ENCODE data around the gene SURF2. TPM values are rescaled to one million over a fixed set of nuclear protein-coding genes. Genes with fewer than 3 reads are reported as not detected.
"Not testable (repeated sequence)": the region's sequence is repeated elsewhere in the genome, so short reads cannot be mapped to it uniquely, and the experiment has no call there.

The SURF2 gene
- 14.5 TPM for total RNA-seq
- long read RNA-seq, transcript SURF2-201 (6 exons, 842 nt) = major isoform, 10 of 26 reads
- long read RNA-seq, partial matches to known transcripts = 7 of 26 reads
- long read RNA-seq, other reads (novel, unspliced or antisense) = 9 of 26 reads

DNA sequence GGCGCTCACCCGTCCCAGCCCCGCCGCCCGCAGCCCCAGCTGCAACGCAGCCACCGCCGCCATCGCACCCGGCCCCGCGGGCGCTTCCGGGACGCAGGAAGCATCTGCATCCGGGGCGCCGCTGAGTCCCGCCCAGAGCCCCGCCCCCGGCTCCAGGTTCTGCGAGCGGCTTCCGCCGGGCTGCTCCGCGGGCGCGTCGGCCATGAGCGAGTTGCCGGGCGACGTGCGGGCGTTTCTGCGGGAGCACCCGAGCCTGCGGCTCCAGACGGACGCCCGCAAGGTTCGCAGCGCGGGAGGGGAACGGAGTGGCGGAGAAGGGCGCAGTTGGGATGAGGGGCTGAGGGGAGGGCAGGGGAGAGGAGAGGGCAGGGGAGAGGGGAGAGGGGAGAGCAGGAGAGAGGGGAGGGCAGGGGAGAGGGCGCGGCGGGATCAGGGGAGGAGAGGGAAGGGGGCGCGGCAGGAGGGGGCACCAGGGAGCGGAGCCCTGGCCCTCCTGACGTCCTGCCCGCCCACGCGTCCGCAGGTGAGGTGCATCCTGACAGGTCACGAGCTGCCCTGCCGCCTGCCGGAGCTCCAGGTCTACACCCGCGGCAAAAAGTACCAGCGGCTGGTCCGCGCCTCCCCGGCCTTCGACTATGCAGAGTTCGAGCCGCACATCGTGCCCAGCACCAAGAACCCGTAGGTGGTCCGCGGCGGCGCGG, at the start of gene SURF2, which contains the start of gene SURF1:
Gene SURF2 (plus strand): TSS at position 160 of the 701 bp plus-strand sequence. CDS start 43 bp downstream, at position 203.
Gene SURF1 (minus strand): TSS at position 97 of the 701 bp plus-strand sequence. CDS start 34 bp downstream, at position 63.
- ATAC-seq (peak; percentile 92), DNase-seq (peak; percentile 96)
- intact Hi-C loops (cut with micrococcal nuclease) = no loop called here

DNA sequence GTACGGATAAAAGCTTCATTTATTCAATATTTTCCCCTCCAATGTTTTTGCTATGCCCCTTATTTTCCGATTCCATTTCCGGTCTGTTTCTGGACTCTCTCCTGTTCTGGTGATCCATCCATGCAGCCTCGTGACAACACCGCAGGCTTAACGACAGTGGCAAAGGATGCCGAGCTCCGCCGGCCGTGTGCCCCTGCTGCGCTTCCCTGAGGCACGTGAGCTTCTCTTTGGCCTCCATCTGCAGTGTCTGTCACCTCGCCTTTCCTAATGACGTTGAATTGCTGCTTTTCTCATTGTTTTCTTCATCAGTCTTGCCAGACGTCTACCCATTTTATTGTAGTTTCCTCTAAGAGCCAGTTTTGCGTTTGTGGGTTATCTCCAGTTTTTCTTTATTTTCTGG, 49.0 kb upstream of the SURF2 start:
- DNase-seq = no peak
- no peak for ATAC-seq
- intact Hi-C loops (cut with micrococcal nuclease) = no loop called here

DNA sequence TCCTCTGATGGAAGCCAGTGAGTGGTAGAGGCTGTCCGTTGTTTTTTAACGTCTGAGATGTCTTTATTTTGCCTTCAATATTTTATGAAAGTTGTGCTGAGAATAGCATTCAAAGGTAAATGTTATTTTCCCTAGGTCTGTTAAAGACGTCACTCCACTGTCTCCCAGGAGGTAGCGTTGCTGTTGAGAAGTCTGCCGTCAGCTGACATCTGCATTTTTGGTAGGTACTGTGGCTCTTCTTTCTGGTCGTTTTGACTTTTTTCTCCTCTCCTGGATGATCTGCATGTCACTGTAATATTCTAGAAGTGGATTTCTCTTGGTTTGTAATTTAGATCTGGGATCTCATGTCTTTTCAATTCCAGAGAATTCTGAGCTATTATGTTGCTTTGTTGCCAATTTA, 46.7 kb upstream of the SURF2 start:
- DNase-seq (no peak), ATAC-seq (no peak)
- intact Hi-C loops (cut with micrococcal nuclease) = no loop called here

DNA sequence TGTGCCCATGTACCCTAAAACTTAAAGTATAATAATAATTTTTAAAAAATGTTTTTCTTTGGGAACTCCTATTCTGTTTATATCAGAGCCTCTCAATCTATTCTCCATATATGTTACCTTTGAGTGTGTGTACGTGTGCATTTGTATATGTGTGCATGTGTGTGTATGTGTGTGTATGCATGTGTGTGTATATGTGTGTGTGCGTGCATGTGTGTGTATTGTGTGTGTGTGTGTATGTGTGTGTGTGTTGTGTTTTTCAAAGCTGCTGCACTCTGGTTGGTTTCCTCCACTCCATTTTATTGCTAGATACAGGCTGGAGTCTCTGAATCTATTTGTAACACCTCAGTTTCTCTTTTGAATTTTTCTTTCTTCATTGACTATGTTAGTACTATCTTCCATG, 40.4 kb upstream of the SURF2 start:
- DNase-seq = no peak
- no peak for ATAC-seq
- intact Hi-C loops (cut with micrococcal nuclease) = no loop called here

DNA sequence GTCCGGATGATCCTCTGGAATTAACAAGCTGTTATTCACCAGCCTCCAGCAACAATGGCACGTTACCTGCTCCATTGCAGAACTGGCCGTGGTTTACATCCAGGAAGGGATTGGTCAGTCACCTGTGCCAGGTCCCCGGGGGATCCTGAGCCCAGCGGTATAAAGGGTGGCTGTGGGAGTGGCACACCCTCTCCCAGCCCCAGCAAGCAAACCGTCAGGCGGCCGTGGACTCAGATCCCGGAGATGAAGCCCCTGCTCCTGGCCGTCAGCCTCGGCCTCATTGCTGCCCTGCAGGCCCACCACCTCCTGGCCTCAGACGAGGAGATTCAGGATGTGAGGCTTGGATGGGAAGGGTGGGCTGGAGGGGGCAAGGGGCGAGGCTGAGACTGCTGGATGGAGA, 38.8 kb upstream of the SURF2 start:
- ATAC-seq; intact Hi-C loops (cut with micrococcal nuclease); DNase-seq: not testable (repeated sequence)

DNA sequence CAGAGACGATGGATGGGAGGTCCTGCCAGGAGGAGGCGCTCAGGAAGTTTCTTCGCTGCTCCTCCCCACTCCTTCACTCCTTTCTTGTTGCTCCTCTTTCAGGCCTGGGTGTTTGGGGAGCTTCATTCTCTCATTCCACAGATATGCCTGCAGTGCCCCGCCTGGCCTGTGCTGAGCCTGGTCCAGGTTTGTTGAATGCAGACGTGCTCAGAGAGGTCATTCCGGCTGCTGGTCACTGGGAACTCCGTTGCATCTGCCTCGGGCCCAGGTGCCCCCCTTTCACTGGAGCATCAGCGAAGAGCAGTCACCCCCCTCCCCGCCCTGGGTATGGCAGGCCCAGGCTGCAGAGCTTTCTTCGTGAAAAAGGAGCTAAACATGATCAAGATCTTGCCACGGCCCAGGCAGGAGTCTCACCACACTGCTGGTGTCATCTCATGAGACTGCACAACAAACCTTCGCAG, 35.9 kb upstream of the SURF2 start:
- DNase-seq = no peak
- intact Hi-C loops (cut with micrococcal nuclease) = no loop called here
- ATAC-seq = no peak

DNA sequence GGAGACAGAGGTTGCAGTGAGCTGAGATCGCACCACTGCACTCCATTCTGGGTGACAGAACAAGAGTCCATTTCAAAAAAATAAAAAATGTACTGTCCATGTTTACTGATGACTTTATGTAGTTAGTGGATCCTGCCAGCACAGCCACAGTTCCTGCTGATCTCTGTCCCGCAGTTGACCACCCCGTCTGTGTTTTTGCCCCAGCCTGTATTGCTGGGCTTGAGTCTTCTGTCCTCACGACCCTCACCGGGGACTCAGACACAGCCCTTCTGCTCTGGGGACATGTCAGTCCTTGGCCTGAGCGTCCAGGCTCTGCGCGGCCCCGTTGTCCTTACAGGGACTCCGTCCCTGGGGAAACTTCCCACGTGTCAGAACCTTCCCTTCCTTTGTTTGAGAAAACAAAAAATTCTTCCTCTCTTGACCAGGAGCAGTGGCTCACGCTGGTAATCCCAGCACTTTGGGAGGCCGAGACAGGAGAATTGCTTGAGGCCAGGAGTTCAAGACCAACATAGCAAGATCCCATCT, 34.9 kb upstream of the SURF2 start:
- DNase-seq (no peak), ATAC-seq (no peak)
- intact Hi-C loops (cut with micrococcal nuclease) = no loop called here

DNA sequence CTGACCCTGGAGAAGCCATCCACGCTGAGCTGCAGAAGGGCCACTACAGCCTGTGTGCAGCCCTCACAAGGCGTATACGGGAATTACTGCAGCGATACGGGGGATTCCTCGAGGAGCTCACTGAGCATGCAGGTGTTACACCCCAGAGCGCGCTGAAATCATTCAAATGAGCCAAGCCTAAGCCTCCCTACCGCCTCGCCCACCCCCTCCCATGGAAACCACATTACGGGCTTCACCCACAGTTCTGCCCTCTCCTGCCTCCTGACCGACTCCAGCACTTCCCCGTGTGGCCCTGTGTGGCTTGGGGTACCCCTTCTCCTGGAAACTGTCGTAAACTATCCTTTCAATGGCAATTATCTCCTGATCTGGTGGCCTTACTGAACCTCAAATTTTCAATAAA, 33.6 kb upstream of the SURF2 start:
- intact Hi-C loops (cut with micrococcal nuclease) = no loop called here
- no peak for ATAC-seq
- DNase-seq = no peak

DNA sequence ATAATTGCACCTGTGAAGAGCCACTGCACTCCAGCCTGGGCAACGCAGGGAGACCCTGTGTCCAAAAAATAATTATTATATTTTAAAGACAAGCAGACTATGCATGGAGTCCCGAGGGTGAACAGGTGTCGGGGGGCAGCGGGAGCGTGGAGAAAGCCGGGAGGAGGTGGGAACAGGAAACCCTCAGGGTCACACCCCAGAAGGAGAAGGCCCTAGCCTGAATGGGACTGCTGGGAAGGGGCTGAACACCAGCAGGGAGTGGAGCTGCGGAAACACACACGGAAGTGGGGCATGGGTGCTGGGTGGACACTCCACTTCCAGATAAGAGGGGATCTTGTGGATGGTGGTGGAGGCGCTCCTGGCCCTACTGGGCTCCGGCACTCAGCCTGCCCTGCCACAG, 33.1 kb upstream of the SURF2 start:
- ATAC-seq (no peak), DNase-seq (no peak)
- intact Hi-C loops (cut with micrococcal nuclease) = no loop called here

DNA sequence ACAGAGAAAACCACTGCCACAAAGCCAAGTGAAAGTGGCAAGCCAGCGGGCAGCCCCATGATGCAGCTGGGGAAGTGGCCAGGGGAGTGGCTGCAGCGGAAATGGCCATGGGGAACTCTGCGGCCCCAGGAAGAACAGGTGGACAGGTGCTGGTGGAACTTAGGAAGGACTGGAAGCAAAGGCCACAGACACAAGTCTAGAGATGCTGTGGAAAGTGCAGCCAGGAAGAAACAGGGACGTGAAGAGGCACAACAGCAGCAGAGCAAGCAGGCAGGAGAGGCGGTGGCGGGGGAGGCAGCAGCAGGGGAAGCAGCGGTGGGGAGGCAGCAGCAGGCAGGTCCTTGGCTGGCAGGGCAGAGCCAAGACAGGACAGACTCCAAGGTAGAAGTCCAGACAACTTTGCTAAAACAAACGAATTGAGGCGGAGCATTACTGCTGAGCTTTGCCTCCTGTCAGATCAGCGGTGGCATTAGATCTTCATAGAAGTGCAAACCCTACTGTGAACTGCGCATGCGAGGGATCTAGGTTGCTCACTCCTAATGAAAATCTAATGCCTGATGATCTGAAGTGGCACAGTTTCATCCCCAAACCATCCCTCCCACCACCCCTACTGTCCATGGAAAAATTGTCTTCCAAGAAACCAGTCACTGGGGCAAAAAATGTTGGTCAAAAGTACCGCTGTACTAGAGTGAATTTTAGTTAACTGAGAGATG, 32.2 kb upstream of the SURF2 start:
- ATAC-seq (no peak), DNase-seq (no peak)
- intact Hi-C loops (cut with micrococcal nuclease) = no loop called here

DNA sequence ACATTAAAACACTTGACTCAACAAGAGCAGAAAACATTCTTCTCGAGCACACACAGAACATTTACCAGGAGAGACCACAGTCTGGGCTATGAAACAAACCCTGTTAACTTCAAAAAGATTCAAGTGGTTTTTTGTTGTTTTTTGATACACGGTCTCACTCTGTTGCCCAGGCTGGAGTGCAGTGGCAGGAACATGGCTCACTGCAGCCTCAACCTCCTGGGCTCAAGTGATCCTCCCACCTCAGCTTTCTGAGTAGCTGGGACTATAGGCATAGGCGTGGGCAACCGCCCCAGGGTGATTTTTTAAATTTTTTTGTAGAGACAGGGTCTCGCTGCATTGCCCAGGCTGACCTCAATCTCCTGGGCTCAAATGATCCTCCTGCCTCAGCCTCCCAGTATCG, 29.3 kb upstream of the SURF2 start:
- intact Hi-C loops (cut with micrococcal nuclease); ATAC-seq; DNase-seq: not testable (repeated sequence)

DNA sequence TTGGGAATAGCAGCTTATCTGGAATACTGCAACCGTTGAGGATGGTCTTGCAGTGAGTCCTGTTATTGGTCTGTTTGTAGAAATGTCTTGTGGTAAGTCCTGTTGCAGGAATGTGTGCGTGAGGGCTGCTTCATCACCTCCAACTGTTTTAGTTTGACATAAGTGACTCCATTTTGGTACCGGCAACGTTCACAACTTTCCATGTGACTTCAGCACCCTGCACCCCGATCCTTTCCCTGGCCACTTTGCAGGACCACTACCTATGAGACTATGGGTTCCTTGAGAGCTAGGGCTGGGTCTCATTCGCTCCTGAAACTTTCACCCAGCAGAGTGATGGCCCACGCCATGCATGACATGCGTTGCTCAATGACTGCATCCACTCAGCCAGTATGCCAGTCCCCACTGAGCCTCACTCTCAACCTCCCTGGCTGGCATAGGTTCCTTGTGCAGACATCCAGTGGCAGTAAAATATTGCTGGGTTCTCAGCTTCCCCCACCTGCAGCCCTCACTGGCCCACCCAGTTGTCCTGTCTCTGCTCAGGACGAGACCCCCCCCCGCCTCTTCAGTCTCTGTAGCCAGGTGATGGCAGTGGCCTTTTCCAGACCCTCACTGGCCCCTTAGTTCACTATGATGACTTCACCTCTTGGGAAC, 28.4 kb upstream of the SURF2 start:
- ATAC-seq (no peak), DNase-seq (no peak)
- intact Hi-C loops (cut with micrococcal nuclease) = no loop called here

DNA sequence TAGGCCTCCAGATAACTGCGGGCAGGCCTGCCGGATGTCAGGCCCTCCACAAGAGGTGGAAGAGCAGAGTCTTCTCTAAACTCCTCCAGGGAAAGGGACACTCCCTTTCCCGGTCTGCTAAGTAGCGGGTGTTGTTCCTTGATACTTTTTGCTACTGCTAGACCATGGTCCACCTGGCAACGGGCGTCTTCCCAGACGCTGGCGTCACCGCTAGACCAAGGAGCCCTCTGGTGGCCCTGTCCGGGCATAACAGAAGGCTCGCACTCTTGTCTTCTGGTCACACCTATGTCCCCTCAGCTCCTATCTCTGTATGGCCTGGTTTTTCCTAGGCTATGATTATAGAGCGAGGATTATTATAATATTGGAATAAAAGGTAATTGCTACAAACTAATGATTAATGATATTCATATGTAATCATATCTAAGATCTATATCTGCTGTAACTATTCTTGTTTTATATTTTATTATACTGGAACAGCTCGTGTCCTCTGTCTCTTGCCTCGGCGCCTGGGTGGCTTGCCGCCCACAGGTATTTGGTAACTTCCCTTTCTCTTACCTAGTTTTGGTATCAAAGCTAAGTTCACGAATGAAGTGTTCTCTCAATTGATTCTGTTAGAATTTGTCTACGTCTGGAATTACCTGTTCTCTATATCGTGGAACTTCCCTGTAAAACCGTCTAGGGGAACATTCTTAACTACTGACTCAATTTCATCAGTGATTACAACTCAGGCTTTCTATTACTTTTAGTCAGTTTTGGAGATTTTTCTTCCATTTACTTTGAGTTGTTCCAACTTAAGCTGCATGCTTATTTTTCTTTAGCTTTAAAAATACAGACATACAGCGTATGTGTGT, 26.8 kb upstream of the SURF2 start:
- intact Hi-C loops (cut with micrococcal nuclease); ATAC-seq; DNase-seq: not testable (repeated sequence)

DNA sequence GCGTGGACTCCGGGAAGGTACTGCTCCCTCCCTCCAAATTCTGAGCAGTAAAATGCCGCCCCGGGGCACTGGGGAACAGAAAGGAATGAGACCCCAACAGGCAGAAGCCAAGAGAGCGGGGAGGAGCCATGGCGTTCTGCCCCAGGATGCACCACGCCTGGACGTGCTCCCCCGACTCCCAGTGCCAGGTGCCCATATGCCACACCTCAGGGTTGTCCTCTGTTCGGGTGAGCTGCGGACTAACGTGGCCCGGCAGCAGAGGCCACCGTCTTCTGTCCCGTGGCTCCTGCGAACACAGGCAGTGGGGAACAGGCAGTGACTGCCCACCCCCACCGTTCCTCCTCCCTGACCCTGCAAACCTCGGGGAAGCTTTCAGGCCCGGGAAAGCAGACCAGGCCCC, 25.1 kb upstream of the SURF2 start:
- ATAC-seq (no peak), DNase-seq (no peak)
- intact Hi-C loops (cut with micrococcal nuclease) = no loop called here

DNA sequence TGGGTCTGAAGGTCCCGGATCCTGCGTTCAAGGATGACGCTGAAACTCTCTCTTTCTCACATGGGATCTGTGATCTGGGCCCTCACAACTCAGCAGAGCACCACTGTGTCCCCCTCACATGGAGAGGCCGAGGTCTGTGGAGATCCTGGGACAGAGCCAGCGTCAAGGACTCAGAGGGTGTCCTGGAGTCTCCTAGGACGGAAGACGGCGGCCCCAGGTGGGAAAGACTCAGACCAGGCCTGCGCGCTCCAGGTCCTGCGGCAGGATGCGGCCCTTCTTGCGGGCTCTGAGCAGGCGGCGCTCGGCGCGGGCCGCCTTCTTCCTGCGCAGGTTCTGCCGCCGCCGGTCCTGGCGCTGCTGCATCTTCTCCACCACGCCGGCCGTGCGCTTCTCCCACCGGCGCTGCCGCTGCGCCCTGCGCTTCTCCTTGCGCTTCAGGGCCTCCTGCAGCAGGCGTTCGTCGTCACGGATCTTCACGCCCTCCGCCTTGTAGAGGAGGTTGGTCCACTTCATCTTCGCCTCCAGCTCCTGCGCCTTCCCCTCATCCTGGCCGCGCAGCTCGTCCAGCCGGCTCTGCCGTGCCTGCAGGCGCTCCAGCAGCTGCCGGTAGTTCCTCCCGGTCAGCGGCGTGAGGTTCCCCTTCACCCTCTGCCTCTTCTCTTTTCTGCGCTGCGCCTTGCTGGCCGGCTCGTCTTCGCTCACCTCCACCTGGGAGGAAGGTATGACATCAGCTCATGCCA, 24.5 kb upstream of the SURF2 start:
- ATAC-seq (no peak), DNase-seq (no peak)
- intact Hi-C loops (cut with micrococcal nuclease) = no loop called here

DNA sequence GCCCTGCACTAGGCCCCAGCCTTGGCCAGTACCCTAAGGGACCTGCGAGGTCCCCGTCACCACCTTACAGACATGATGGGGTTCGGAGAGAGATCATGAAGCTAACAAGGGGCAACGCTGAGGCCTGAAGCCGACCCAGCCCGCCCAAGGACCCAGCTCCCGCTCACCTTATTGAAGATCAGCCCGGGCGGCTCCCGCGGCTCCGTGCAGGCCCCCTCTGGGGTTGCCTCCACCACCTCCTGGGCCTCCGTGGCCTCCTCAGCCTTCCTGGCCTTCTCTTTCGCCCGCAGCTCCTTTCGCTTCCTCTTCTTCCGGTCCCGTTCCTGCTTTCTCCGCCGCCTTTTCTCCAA, 24.0 kb upstream of the SURF2 start:
- DNase-seq = no peak
- ATAC-seq = no peak
- intact Hi-C loops (cut with micrococcal nuclease) = no loop called here

DNA sequence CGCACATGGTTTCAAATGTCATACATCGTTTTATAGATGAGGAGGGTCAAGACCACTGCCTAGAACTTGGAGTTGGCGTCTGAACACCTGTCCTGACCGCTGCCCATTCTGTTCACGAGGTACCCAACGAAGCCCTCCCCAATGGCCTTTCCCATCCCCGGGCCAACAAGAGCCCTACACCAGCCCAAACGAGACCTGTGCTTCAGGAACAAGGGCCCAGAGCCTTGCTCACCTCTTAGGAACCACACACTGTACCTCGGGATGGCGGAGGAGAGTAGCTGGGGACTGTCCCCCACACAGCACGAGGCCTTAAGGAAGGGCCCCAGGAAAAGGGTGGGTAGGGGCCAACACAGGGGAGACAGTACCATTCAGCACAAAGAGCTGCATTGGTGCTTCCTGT, 23.3 kb upstream of the SURF2 start:
- ATAC-seq (no peak), DNase-seq (no peak)
- intact Hi-C loops (cut with micrococcal nuclease) = no loop called here

DNA sequence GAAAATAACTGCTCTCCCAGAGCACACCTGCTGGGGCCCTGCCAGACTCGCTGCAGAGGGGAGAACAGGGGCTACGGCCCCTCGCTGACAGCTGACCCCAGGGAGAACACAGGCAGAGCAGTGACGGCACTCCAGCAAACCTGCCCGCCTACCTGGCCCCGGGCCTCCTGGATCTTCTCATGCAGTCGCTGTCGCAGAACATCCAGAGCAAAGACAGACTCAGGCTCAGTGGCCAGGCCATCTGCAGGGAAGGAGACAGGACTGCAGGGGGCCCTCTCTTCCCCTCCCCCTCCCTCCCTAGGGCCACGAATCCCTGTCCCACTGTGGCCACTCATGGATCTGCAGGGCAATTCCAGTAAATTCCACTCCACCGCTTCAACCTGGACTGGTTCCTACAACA, 22.8 kb upstream of the SURF2 start:
- ATAC-seq (no peak), DNase-seq (no peak)
- intact Hi-C loops (cut with micrococcal nuclease) = no loop called here
